Neural cell (in vitro differentiated cells): ENCODE results near the gene CLCN1.

Source experiments
- EP300 ChIP-seq: fragments of 450-650 bp; conservative IDR thresholded peaks from 2 replicates; pipeline ENCODE4 v1.6.1; 2014; ENCODE audit warnings: antibody characterized with exemption, mild to moderate bottlenecking, moderate library complexity; ENCODE audit not compliant: poor library complexity, severe bottlenecking
- MXI1 ChIP-seq: fragments of 450-650 bp; conservative IDR thresholded peaks from 2 replicates; pipeline ENCODE4 v1.6.1; 2014; ENCODE audit warnings: antibody characterized with exemption, mild to moderate bottlenecking; ENCODE audit not compliant: poor library complexity, severe bottlenecking
- POLR2AphosphoS5 ChIP-seq: IDR thresholded peaks from 2 replicates; pipeline ENCODE4 v1.6.1; 2012
- RAD21 ChIP-seq: fragments of 450-650 bp; conservative IDR thresholded peaks from 2 replicates; pipeline ENCODE4 v1.6.1; 2014; ENCODE audit warnings: antibody characterized with exemption, mild to moderate bottlenecking, moderate library complexity
- TF ChIP-seq, protein P1 (sequence below): fragments of 450-650 bp; IDR thresholded peaks from 2 replicates; pipeline ENCODE4 v1.5.1; 2014; ENCODE audit warnings: antibody characterized with exemption, mild to moderate bottlenecking, moderate library complexity; ENCODE audit not compliant: poor library complexity, severe bottlenecking

DNA sequence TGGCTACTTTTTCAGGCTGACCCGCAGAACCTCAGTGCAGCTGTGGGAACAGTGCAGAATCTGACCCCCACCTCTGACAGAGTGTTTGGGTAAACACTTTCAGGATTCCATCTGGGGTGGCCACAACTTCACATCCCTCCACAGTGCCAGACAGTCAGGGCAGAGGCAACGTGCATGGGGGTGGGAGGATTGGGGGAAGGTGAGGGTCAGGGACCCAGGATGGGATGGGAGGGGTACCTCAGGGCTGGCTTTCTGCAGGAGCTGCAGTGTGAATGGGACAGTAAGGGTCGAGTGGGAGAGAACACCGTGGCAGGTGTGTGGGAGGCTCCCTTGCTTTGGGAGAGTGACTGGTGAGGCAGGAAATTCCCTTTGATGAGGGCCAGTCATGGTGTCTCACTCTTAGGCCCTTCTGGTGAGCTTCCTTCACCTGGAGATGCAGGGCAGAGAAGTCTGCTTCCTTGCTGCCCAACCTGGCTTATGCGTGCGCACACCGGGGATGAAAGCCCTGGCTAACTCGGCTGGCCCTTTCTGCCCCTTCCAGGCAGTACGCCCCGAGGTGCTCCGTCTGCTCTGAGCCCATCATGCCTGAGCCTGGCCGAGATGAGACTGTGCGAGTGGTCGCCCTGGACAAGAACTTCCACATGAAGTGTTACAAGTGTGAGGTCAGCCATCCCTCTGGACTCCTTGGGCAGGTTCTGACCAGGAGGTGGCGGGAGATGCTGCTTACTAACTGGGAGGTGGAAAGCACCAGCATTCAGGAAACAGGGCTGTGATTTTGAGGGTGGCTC, 73.6 kb downstream of the CLCN1 start:
- TF ChIP-seq EP300 (no peak), MXI1 (no peak), RAD21 (no peak), POLR2AphosphoS5 (no peak)
- TF ChIP-seq, protein P1, sequence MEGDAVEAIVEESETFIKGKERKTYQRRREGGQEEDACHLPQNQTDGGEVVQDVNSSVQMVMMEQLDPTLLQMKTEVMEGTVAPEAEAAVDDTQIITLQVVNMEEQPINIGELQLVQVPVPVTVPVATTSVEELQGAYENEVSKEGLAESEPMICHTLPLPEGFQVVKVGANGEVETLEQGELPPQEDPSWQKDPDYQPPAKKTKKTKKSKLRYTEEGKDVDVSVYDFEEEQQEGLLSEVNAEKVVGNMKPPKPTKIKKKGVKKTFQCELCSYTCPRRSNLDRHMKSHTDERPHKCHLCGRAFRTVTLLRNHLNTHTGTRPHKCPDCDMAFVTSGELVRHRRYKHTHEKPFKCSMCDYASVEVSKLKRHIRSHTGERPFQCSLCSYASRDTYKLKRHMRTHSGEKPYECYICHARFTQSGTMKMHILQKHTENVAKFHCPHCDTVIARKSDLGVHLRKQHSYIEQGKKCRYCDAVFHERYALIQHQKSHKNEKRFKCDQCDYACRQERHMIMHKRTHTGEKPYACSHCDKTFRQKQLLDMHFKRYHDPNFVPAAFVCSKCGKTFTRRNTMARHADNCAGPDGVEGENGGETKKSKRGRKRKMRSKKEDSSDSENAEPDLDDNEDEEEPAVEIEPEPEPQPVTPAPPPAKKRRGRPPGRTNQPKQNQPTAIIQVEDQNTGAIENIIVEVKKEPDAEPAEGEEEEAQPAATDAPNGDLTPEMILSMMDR: no peak
